Nasal cavity respiratory epithelium epithelial cell of viscerocranial mucosa (primary cell): Measurements from ENCODE around the gene INTS15. TPM values are rescaled to one million over a fixed set of nuclear protein-coding genes. Genes with fewer than 3 reads are reported as not detected.

ENCODE experiments used
- total RNA-seq: library from RNA; depleted of rRNA; stranded (reverse); fragments of >200 nt; gene quantifications from 2 replicates; pipeline ENCODE4 v1.2.3, GENCODE V29; 2014

INTS15 gene
- total RNA-seq: 9.9 and 12.3 TPM in 2 replicates

DNA sequence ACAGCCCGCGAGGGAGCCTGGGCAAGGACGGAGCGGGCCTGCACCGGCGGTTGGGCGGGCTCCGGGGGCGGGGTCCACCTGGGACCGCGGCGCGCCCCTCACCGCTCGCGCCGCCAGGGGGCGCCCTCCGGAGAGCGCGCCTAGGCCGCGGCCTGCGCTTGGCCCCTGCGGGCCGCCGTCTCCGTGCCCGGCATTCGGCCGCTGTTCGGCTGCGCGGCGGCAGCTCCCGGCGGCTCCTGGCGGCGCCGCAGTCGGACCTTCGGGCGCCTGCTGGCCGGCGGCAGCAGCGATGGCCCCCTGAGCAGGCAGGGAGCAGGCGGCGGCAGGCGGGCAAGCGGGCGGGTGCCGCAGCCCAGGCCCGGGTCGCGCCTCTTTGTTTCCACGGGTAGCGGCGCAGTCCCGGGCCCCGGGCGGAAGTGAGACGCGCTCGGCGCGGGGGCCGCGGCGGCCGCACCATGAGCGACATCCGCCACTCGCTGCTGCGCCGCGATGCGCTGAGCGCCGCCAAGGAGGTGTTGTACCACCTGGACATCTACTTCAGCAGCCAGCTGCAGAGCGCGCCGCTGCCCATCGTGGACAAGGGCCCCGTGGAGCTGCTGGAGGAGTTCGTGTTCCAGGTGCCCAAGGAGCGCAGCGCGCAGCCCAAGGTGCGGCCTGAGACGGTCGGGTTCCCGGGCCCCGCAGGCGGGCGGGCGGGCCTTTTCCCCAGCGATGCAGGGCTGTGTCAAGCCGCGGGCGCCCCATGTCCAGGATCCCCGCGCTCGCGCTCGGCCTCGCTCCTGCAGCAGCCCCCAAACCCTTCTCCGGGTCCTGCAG, at the start of gene INTS15:
Gene INTS15 (plus strand): TSS at position 193 of the 816 bp plus-strand sequence. CDS start 263 bp downstream, at position 456.

DNA sequence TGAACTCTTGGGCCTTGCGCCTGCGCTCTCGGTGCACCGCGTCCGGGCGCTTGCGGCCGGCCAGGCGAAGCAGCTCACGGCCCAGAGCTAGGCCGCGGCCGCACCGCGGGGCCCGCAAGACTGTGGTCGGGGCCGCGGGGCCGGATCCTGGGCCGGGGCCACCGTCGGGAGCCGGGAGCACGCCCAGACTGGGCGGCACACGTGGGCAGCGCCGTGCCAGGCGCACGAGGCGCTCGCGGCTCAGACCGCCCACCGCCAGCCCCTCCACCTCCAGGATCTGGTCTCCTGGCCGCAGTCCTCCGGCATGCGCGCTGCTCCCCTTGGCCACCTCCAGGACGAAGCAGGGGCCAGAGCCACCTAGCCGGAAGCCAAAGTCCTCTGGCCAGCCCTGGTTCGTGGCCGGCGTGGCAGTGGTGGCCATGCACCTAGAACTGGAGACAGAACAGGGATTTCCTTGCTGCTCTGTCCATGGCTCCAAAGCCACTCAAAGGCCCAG, 38.8 kb upstream of the INTS15 start, which contains the start of gene GRID2IP:
Gene GRID2IP (minus strand): TSS at position 446 of the 496 bp plus-strand sequence. CDS start 25 bp downstream, at position 421.

DNA sequence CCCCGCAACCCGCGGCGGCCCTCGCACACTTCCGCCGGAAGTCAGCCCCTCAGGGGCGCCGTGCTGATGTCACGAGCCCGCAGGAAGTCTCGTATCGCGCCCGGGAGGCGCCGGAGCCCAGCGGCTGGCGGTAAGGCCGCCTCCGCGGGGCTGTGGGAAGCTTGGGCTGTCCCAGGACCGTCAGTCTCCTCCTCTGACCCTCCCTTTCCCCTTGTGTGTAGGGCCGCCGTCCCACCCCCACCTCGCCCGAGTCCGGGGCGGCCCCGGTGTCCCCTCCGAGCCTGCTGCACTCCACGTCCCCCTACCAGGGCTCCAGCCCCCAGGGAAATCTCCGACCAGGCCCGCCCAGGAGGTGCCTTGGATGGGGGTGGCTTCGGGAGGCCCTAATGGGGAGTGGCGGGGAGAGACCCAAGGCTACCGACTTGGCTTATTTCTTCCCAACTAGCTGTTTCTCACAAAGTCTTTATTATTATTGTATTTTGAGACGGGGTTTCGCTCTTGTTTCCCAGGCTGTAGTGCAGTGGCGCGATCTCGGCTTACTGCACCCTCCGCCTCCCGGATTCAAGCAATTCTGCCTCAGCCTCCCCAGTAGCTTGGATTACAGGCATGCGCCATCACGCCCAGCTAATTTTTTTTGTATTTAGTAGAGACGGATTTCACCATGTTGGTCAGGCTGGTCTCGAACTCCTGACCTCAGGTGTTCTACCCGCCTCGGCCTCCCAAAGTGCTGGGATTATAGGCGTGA, 12.3 kb upstream of the INTS15 start, which contains the start of gene ZDHHC4:
Gene ZDHHC4 (plus strand): TSS at position 86 of the 745 bp plus-strand sequence. CDS start 3,108 bp downstream, outside the sequence.

DNA sequence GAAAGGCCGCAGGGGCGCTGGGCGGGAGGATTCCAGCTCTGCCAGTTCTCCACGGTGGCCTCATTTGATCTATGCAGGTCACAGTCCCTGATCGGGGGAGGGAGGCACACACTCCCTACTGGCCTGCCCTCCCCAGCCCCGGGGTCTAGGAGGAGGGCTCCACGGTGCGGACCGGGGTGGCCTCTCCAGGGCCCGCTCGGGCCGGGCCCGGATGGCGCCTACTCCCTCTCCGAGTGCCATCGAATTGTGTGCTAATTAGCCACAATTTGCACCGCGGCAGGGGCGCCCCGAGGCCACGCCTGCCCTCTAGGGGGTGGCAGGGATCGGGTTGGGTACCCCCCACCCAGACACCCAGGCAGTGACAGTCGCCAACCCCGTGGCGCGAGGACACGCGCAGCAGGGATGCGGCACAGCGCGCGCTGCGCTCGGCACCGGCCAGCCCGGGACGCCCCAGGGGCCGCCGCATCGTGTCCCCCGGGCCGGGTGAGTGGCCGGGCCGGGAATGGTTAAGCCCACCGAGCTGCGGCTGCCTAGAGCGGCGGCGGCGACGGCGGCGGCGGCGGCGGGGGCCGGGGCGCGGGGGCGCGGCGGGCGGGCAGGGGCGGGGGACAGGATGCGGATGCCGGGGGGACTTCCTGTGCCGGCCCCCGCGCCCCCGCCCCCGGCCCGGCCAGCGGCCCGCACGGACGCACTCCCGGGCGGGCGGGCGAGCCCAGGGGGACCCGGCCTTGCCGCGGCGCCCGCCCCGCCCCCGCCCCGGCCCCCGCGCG, 25.3 kb downstream of the INTS15 start, which contains the start of gene ZNF853:
Gene ZNF853 (plus strand): TSS at position 658 of the 770 bp plus-strand sequence. CDS start 565 bp downstream, outside the sequence.

GRCh38 chr7:6636741-6637543, 47.1 kb downstream of the INTS15 start, which contains the start of gene ZNF316:
Gene ZNF316, plus strand, starts transcription at chr7:6637318. Its CDS starts 5,092 bp downstream, at chr7:6642410.

Other genes with a start within 250 kb of the INTS15 start
- 45.7 and 46.1 TPM in 2 replicates for gene FAM220A, start 241.1 kb upstream of the INTS15 start, total RNA-seq
- gene RAC1, start 215.5 kb upstream of the INTS15 start, total RNA-seq: 52.6 and 125 TPM in 2 replicates
- gene DAGLB, start 142.1 kb upstream of the INTS15 start, total RNA-seq: 26.3 and 27.3 TPM in 2 replicates
- 88.5 and 101 TPM in 2 replicates for gene KDELR2, start 105.9 kb upstream of the INTS15 start, total RNA-seq
- gene GRID2IP, start 38.6 kb upstream of the INTS15 start, total RNA-seq: under 0.01 and 0.14 TPM in 2 replicates
- gene ZDHHC4, start 12.6 kb upstream of the INTS15 start, total RNA-seq: 67.0 and 88.3 TPM in 2 replicates
- gene ZNF853, start 25.6 kb downstream of the INTS15 start, total RNA-seq: 0.34 and 0.43 TPM in 2 replicates
- 16.1 and 30.9 TPM in 2 replicates for gene ZNF316, start 47.3 kb downstream of the INTS15 start, total RNA-seq
- 14.4 and 33.7 TPM in 2 replicates for gene ZNF12, start 116.9 kb downstream of the INTS15 start, total RNA-seq
- 0.34 and 0.50 TPM in 2 replicates for gene RSPH10B2, start 164.1 kb downstream of the INTS15 start, total RNA-seq
- gene CCZ1B, start 236.3 kb downstream of the INTS15 start, total RNA-seq: 34.5 and 52.6 TPM in 2 replicates